Liver (tissue), 2 donors: ENCODE data around the gene MAPK9.

Experiments used
- CTCF ChIP-seq: fragments of 150-350 bp; IDR thresholded peaks from 2 replicates; pipeline ENCODE4 v1.5.1; 2017; ENCODE audit warnings: improper control_type of control experiment, low read depth, low read length; ENCODE audit not compliant: missing input control
- ZBTB33 ChIP-seq: IDR thresholded peaks from 2 replicates; pipeline ENCODE4 v1.6.1; 2016; ENCODE audit warnings: antibody characterized with exemption
- donor health status: healthy.

GRCh38 chr5:180283026-180283615 is 8.8 kb downstream of the MAPK9 start:
- no peak for TF ChIP-seq CTCF
- TF ChIP-seq ZBTB33, result no peak
